GM12801 (cell line): ENCODE measurements around the gene LPP.

Source experiments
- CTCF ChIP-seq: IDR thresholded peaks from one replicate; pipeline ENCODE4 v1.5.1; 2011; ENCODE audit warnings: control low read depth; ENCODE audit not compliant: insufficient read length; ENCODE audit errors: extremely low read depth

The LPP gene

GRCh38 chr3:188267790-188268335 lies 113.9 kb downstream of the LPP start:
- no peak for TF ChIP-seq CTCF

GRCh38 chr3:188268336-188268735 lies 114.4 kb downstream of the LPP start:
- TF ChIP-seq CTCF, result no peak

GRCh38 chr3:188269040-188269439 lies 115.1 kb downstream of the LPP start:
- no peak for TF ChIP-seq CTCF

- TF ChIP-seq CTCF, result no peak
These were observed 116.5 kb downstream of the LPP start for GRCh38 chr3:188270423-188270972.

GRCh38 chr3:188271226-188271914 lies 117.4 kb downstream of the LPP start:
- no peak for TF ChIP-seq CTCF

GRCh38 chr3:188272481-188273372 lies 118.8 kb downstream of the LPP start:
- TF ChIP-seq CTCF, result no peak

GRCh38 chr3:188274249-188274915 lies 120.4 kb downstream of the LPP start:
- no peak for TF ChIP-seq CTCF
